SK-N-SH (cell line): ENCODE results near the gene FMOD.

ENCODE experiments used
- CTCF ChIP-seq: fragments of 200-600 bp; sonication (generic); IDR thresholded peaks from 2 replicates; pipeline ENCODE4 v1.6.1; 2017; ENCODE audit warnings: antibody characterized with exemption, mild to moderate bottlenecking, moderate library complexity
- EP300 ChIP-seq, 2 experiments: IDR thresholded peaks; 2 replicates each; pipeline versions ENCODE4 v1.4.0 to v1.6.1; 2012; ENCODE audit warnings: borderline replicate concordance in 1 of 2, low read depth in 1 of 2, low read length in 1 of 2
- FOXM1 ChIP-seq: IDR thresholded peaks from 2 replicates; pipeline ENCODE4 v1.4.0; 2012; ENCODE audit warnings: low read depth, mild to moderate bottlenecking
- MAX ChIP-seq: IDR thresholded peaks from 2 replicates; pipeline ENCODE4 v1.4.0; 2012; ENCODE audit warnings: low read depth
- NFIC ChIP-seq: IDR thresholded peaks from 2 replicates; pipeline ENCODE4 v1.4.0; 2012; ENCODE audit warnings: borderline replicate concordance
- TAF1 ChIP-seq: IDR thresholded peaks from 2 replicates; pipeline ENCODE4 v1.6.1; 2012; ENCODE audit warnings: low read depth, mild to moderate bottlenecking, low read length, moderate library complexity, borderline replicate concordance

- TF ChIP-seq CTCF (no peak), NFIC (no peak), FOXM1 (no peak), MAX (no peak), EP300 (IDR thresholded peaks at IDR 0.05; ENCODE audit: borderline replicate concordance in 1 of 2, low read depth in 1 of 2, low read length in 1 of 2) (no peak), TAF1 (no peak)
Observed at GRCh38 chr1:203322500-203323179, 28.3 kb downstream of the FMOD start.
